OCI-LY7 (cell line): Measurements from ENCODE around the gene CYP4V2. TPM values are rescaled to one million over a fixed set of nuclear protein-coding genes. Genes with fewer than 3 reads are reported as not detected.

Experiments
- BruUV-seq: library from RNA; stranded (reverse); fragments of 400-500 nt; replicated peaks from 2 replicates; lab custom pipeline; 2021; lab: Mats Ljungman, UMichigan
- CTCF ChIA-PET: fragments of 300-600 bp; sonication (Branson Sonifier 250); formaldehyde crosslinking; loops from one replicate; lab custom pipeline; 2022; ENCODE audit warnings: antibody characterized with exemption; ENCODE audit not compliant: unreplicated experiment; lab: Charles Lee
- POLR2A ChIA-PET: fragments of 300-600 bp; sonication (Branson Sonifier 250); formaldehyde crosslinking; loops from one replicate; lab custom pipeline; 2022; ENCODE audit warnings: antibody characterized with exemption; lab: Charles Lee
- DNase-seq: peaks from one replicate; pipeline ENCODE4 v3.0.0-alpha.2; 2015; ENCODE audit warnings: low spot score
- H2AFZ ChIP-seq: fragments of 200-600 bp; sonication (generic), shearing (Covaris generic); 2 replicates; pipeline ENCODE4 v1.6.1; 2014; ENCODE audit warnings: mild to moderate bottlenecking, antibody characterized with exemption, low read length, moderate library complexity
- H3K27ac ChIP-seq: fragments of 200-600 bp; sonication (generic); 2 replicates; pipeline ENCODE4 v1.5.1; 2014; ENCODE audit warnings: mixed run types, low read depth, mild to moderate bottlenecking, moderate library complexity, low read length, inconsistent platforms; ENCODE audit not compliant: poor library complexity, severe bottlenecking
- H3K36me3 ChIP-seq: fragments of 200-600 bp; sonication (generic); 2 replicates; pipeline ENCODE4 v1.6.1; 2014; ENCODE audit warnings: mild to moderate bottlenecking, antibody characterized with exemption, low read length, moderate library complexity, mixed read lengths; ENCODE audit not compliant: insufficient read depth
- H3K4me1 ChIP-seq: fragments of 200-600 bp; sonication (generic); 2 replicates; pipeline ENCODE4 v1.5.1; 2014; ENCODE audit warnings: mild to moderate bottlenecking, low read length; ENCODE audit not compliant: insufficient read depth, poor library complexity, severe bottlenecking
- H3K4me2 ChIP-seq: fragments of 200-600 bp; sonication (generic); 2 replicates; pipeline ENCODE4 v1.6.1; 2014; ENCODE audit warnings: mild to moderate bottlenecking, low read length
- H3K4me3 ChIP-seq: fragments of 200-600 bp; sonication (generic); 2 replicates; pipeline ENCODE4 v1.5.1; 2014; ENCODE audit warnings: mild to moderate bottlenecking, low read depth, low read length; ENCODE audit not compliant: poor library complexity, severe bottlenecking
- H3K79me2 ChIP-seq: fragments of 200-600 bp; sonication (generic); 2 replicates; pipeline ENCODE4 v1.6.1; 2016; ENCODE audit warnings: low read depth, mild to moderate bottlenecking, low read length, moderate library complexity, mixed read lengths; ENCODE audit not compliant: insufficient read depth
- H3K9me2 ChIP-seq: fragments of 200-600 bp; sonication (generic); 2 replicates; pipeline ENCODE4 v1.6.1; 2016; ENCODE audit warnings: mild to moderate bottlenecking, low read length, mixed read lengths; ENCODE audit not compliant: insufficient read depth
- H3K9me3 ChIP-seq: fragments of 200-600 bp; sonication (generic); 2 replicates; pipeline ENCODE4 v1.6.1; 2014; ENCODE audit warnings: mild to moderate bottlenecking, mixed run types, low read length, mixed read lengths
- H4K20me1 ChIP-seq: fragments of 200-600 bp; sonication (generic); 2 replicates; pipeline ENCODE4 v1.6.1; 2014; ENCODE audit warnings: mild to moderate bottlenecking, antibody characterized with exemption, low read length, moderate library complexity, mixed read lengths; ENCODE audit not compliant: insufficient read depth
- EZH2phosphoT487 ChIP-seq: fragments of 200-600 bp; sonication (generic); IDR thresholded peaks from 2 replicates; pipeline ENCODE4 v1.6.1; 2018; ENCODE audit warnings: low read depth, borderline replicate concordance, mild to moderate bottlenecking, mixed run types, antibody characterized with exemption, low read length, moderate library complexity, mixed read lengths
- intact Hi-C: fragments of 100-400 bp; cut with micrococcal nuclease; formaldehyde crosslinking; loops from one replicate; pipeline ENCODE4 v1.10.0; 2022; ENCODE audit not compliant: unreplicated experiment
- total RNA-seq, 2 experiments: library from RNA; depleted of rRNA in 1 of 2; stranded (reverse); fragments of >200 nt in 1 of 2; shearing (Covaris generic) in 1 of 2; gene quantifications; 2 replicates each; pipeline ENCODE4 v1.2.3, GENCODE V29; 2014 to 2022
- TF ChIP-seq, protein P1 (sequence below): fragments of 200-600 bp; sonication (generic); conservative IDR thresholded peaks from 2 replicates; pipeline ENCODE4 v1.5.1; 2014; ENCODE audit warnings: mild to moderate bottlenecking, antibody characterized with exemption, low read length, moderate library complexity, mixed read lengths

The CYP4V2 gene
- total RNA-seq, 2 experiments from 2014 or later, result 6.9 to 12.5 TPM

DNA sequence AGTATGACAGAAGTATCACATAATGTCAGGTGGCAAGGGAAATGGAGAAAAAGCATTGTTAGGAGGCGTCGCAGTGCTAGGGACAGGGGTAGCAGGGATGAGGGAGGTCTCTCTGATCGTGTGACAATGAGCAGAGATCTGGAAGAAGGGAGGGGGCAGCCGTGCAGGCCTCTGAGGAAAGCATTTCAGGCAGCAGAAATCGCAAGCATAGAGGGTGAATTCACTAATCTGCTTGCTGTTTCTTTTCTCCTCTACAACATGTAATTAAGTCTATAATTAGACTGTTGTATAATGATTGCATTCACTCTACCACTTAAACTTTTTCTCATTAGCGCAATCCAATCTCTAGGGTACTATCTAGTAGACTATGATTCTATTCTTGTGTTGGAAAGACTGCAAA lies 9.1 kb downstream of the CYP4V2 start:
- Histone ChIP-seq H3K9me3 (no peaks in the 10 kb centered on the region), H3K79me2 (no peaks in the 10 kb centered on the region), H3K4me3 (no peak overlapping the region), H4K20me1 (no peaks in the 10 kb centered on the region), H3K36me3 (0 out of 2 replicates have a peak, but pooled peaks cover 4% of the 10 kb centered on the region), H3K4me2 (no peak overlapping the region), H3K4me1 (peaks cover 6% of the 10 kb centered on the region), H2AFZ (no peak overlapping the region), H3K9me2 (no peaks in the 10 kb centered on the region), H3K27ac (no peak overlapping the region)
- TF ChIP-seq, protein P1, sequence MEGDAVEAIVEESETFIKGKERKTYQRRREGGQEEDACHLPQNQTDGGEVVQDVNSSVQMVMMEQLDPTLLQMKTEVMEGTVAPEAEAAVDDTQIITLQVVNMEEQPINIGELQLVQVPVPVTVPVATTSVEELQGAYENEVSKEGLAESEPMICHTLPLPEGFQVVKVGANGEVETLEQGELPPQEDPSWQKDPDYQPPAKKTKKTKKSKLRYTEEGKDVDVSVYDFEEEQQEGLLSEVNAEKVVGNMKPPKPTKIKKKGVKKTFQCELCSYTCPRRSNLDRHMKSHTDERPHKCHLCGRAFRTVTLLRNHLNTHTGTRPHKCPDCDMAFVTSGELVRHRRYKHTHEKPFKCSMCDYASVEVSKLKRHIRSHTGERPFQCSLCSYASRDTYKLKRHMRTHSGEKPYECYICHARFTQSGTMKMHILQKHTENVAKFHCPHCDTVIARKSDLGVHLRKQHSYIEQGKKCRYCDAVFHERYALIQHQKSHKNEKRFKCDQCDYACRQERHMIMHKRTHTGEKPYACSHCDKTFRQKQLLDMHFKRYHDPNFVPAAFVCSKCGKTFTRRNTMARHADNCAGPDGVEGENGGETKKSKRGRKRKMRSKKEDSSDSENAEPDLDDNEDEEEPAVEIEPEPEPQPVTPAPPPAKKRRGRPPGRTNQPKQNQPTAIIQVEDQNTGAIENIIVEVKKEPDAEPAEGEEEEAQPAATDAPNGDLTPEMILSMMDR, result no peak
- no peak for TF ChIP-seq EZH2phosphoT487
- ChIA-PET POLR2A (no interaction called here), CTCF (no interaction called here)
- no peak for DNase-seq
- no TSS peak for BruUV-seq
- intact Hi-C loops, result no loop called here

- no peak for TF ChIP-seq EZH2phosphoT487
- TF ChIP-seq, protein P1, result no peak
- BruUV-seq, result no TSS peak
- no peaks in the 10 kb centered on the region for H3K79me2 ChIP-seq
- no peak overlapping the region for H2AFZ ChIP-seq
- ChIA-PET POLR2A (interaction anchor here (1.6 kb wide), 1 partner anchor 10 kb away, joined by 4 read pairs; the partner anchor contains the start of gene CYP4V2), CTCF (interaction anchor here (1.1 kb wide), 1 partner anchor 9 kb away, joined by 3 read pairs; no protein-coding TSS in a partner anchor)
- 0 out of 2 replicates have a peak, but pooled peaks cover 4% of the 10 kb centered on the region for H3K36me3 ChIP-seq
- no peak overlapping the region for H3K27ac ChIP-seq
- H3K9me2 ChIP-seq, result no peaks in the 10 kb centered on the region
- H3K9me3 ChIP-seq, result no peaks in the 10 kb centered on the region
- H3K4me2 ChIP-seq, result no peak overlapping the region
- intact Hi-C loops, result no loop called here
- DNase-seq, result no peak
- no peaks in the 10 kb centered on the region for H4K20me1 ChIP-seq
- peaks cover 6% of the 10 kb centered on the region for H3K4me1 ChIP-seq
- H3K4me3 ChIP-seq, result no peak overlapping the region
Measured at GRCh38 chr4:186201010-186201409, 9.6 kb downstream of the CYP4V2 start.

- Histone ChIP-seq H3K4me1 (peaks cover 6% of the 10 kb centered on the region), H2AFZ (peak overlapping the region; percentile 65), H3K4me3 (no peak overlapping the region), H3K79me2 (no peaks in the 10 kb centered on the region), H3K9me3 (no peaks in the 10 kb centered on the region), H3K9me2 (no peaks in the 10 kb centered on the region), H4K20me1 (no peaks in the 10 kb centered on the region), H3K4me2 (peak overlapping the region; percentile 35; the same call in 1 of the 2 replicates), H3K27ac (peak overlapping the region; percentile 33), H3K36me3 (0 out of 2 replicates have a peak, but pooled peaks cover 4% of the 10 kb centered on the region)
- POLR2A ChIA-PET, result interaction anchor here (1.6 kb wide), 1 partner anchor 11 kb away, joined by 4 read pairs; the partner anchor contains the start of gene CYP4V2
- intact Hi-C loops, result loop anchor here (1.0 kb wide), 1 partner anchor 54 kb away; no protein-coding TSS in a partner anchor
- BruUV-seq, result no TSS peak
- CTCF ChIA-PET, result interaction anchor here (1.1 kb wide), 1 partner anchor 10 kb away, joined by 3 read pairs; no protein-coding TSS in a partner anchor
- peak; percentile 83 for DNase-seq
- no peak for TF ChIP-seq EZH2phosphoT487
- TF ChIP-seq, protein P1, result peak; percentile 98
Measured at GRCh38 chr4:186201535-186202230, 10.3 kb downstream of the CYP4V2 start.
